ENCODE data around the gene RAB11FIP5. TPM values are rescaled to one million over a fixed set of nuclear protein-coding genes. Genes with fewer than 3 reads are reported as not detected.

Gene RAB11FIP5
- total RNA-seq, 6 experiments from 2014 or later, result 4.5 to 12.7 (median 9.0) TPM

DNA sequence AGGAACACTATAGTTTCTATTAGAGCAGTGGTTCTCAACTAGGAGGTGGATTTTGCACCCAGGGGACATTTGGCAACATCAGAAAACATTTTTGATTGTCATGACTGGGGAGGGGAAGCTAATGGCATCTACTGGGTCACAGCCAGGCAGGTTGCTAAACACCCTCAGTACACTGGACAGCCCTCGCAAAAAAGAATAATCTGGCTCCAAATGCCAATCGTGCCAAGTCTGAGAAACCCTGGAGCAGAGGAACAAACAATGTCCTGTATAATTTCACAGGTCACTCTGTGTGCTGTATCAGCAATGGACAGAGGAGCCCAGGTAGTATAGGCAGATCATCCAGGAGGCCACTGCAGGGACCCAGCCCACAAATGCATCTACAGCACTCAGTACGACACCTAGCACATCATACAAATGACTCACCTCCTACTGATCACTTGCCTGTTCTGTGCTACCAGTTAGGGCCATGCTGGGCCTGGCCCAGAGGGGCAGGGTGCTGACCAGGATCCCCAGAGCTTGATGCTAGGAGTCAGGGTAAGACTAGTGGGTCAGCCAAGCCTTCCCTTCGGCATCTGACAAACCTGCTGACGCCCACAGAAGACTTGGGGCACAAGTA, 78.9 kb downstream of the RAB11FIP5 start:
- no peaks in the 10 kb centered on the region for H3K9me3 ChIP-seq
- intact Hi-C loops (cut with DNase I), result no loop called here
- ATAC-seq (peak; percentile 54 to 70 (median 60)), DNase-seq (peak; percentile 70 to 95 (median 84))
- H3K27ac ChIP-seq, result peak overlapping the region; percentile 70 to 94 (median 71)
- peaks cover 0 to 5% (median under 1%) of the 10 kb centered on the region in 4 donors for H3K36me3 ChIP-seq
- WGBS (ENCODE audit: insufficient coverage, low coverage, low lambda C conversion rate, missing lambda C conversion rate), result 8% methylated on average over 2 of the region's 5 CpGs
- TF ChIP-seq POLR2A (IDR thresholded peaks at IDR 0.05), result peak; percentile 30
- TF ChIP-seq, protein P1, sequence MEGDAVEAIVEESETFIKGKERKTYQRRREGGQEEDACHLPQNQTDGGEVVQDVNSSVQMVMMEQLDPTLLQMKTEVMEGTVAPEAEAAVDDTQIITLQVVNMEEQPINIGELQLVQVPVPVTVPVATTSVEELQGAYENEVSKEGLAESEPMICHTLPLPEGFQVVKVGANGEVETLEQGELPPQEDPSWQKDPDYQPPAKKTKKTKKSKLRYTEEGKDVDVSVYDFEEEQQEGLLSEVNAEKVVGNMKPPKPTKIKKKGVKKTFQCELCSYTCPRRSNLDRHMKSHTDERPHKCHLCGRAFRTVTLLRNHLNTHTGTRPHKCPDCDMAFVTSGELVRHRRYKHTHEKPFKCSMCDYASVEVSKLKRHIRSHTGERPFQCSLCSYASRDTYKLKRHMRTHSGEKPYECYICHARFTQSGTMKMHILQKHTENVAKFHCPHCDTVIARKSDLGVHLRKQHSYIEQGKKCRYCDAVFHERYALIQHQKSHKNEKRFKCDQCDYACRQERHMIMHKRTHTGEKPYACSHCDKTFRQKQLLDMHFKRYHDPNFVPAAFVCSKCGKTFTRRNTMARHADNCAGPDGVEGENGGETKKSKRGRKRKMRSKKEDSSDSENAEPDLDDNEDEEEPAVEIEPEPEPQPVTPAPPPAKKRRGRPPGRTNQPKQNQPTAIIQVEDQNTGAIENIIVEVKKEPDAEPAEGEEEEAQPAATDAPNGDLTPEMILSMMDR (IDR thresholded peaks at IDR 0.05), result no peak
- H3K27me3 ChIP-seq, result no peaks in the 10 kb centered on the region
- no peak overlapping the region for H3K4me3 ChIP-seq
- peaks cover 0 to 72% (median 35%) of the 10 kb centered on the region in 4 donors for H3K4me1 ChIP-seq

DNA sequence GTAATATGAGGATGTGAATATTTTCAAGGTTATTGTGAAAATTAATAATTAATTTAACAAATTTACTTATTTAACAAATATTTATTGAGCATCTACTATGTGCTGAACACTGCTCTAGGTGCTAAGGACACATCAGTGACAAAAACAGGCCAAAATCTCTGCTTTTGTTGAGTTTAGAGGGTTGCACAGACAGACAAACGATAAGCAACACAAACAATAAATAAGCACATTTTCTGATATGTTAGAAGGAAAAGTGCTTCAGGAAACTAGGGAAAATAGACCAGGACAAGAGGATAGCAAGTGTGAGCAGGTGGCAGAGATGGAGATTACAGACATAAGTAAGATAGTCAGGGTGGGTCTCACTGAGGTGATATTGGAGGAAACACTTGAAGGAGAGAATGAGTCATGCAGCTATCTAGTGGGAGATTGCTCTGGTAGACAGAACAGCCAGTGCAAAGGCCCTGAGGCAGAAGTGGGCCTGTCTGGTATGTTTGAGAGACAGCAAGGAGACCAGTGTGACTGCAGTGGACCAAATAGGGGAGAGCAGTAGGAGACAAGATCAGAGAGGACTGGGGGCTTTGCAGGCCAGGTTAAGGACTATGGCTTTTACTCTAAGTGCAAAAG, 79.5 kb downstream of the RAB11FIP5 start:
- peaks cover 0 to 4% (median 0%) of the 10 kb centered on the region in 4 donors for H3K36me3 ChIP-seq
- H3K27ac ChIP-seq, result peak overlapping the region; percentile 70 to 94 (median 71)
- DNase-seq, result no peak
- no peak for ATAC-seq
- H3K4me3 ChIP-seq, result no peak overlapping the region
- TF ChIP-seq, protein P1 (IDR thresholded peaks at IDR 0.05), result no peak
- no peak for TF ChIP-seq POLR2A (IDR thresholded peaks at IDR 0.05)
- H3K27me3 ChIP-seq, result no peaks in the 10 kb centered on the region
- no peaks in the 10 kb centered on the region for H3K9me3 ChIP-seq
- intact Hi-C loops (cut with DNase I), result no loop called here
- 28% methylated on average over 1 of the region's 1 CpG for WGBS (ENCODE audit: insufficient coverage, low coverage, low lambda C conversion rate, missing lambda C conversion rate)
- peaks cover 0 to 72% (median 35%) of the 10 kb centered on the region in 4 donors for H3K4me1 ChIP-seq

DNA sequence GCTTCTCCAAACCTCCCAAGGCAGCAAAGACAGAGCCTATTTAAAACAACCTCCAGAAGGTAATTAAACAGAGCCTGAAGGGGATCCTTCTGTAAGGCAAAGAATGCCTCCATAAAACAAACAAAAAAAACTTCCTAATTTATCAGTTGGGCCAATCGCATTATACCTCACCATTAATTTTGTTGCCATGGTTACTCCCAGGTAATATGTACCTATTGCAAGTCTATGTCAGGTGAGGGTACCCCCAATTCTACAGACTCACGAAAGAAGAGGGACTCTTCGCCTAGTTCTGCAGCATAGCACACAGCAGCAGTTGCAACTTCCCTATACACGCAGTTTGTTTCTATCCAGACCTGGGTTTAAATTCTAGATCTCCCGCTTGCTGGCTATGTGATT, 80.0 kb downstream of the RAB11FIP5 start:
- Histone ChIP-seq H3K27ac (peak overlapping the region; percentile 70 to 94 (median 71)), H3K4me3 (no peak overlapping the region), H3K9me3 (no peaks in the 10 kb centered on the region), H3K27me3 (no peaks in the 10 kb centered on the region), H3K4me1 (peaks cover 0 to 72% (median 35%) of the 10 kb centered on the region in 4 donors), H3K36me3 (peaks cover 0 to 8% (median 0%) of the 10 kb centered on the region in 4 donors)
- DNase-seq (no peak), ATAC-seq (peak in 1 of 4 donors; percentile 0)
- TF ChIP-seq, protein P1 (IDR thresholded peaks at IDR 0.05), result no peak
- no peak for TF ChIP-seq POLR2A (IDR thresholded peaks at IDR 0.05)
- 46% methylated on average over 5 of the region's 5 CpGs for WGBS (ENCODE audit: insufficient coverage, low coverage, low lambda C conversion rate, missing lambda C conversion rate)
- intact Hi-C loops (cut with DNase I), result no loop called here

DNA sequence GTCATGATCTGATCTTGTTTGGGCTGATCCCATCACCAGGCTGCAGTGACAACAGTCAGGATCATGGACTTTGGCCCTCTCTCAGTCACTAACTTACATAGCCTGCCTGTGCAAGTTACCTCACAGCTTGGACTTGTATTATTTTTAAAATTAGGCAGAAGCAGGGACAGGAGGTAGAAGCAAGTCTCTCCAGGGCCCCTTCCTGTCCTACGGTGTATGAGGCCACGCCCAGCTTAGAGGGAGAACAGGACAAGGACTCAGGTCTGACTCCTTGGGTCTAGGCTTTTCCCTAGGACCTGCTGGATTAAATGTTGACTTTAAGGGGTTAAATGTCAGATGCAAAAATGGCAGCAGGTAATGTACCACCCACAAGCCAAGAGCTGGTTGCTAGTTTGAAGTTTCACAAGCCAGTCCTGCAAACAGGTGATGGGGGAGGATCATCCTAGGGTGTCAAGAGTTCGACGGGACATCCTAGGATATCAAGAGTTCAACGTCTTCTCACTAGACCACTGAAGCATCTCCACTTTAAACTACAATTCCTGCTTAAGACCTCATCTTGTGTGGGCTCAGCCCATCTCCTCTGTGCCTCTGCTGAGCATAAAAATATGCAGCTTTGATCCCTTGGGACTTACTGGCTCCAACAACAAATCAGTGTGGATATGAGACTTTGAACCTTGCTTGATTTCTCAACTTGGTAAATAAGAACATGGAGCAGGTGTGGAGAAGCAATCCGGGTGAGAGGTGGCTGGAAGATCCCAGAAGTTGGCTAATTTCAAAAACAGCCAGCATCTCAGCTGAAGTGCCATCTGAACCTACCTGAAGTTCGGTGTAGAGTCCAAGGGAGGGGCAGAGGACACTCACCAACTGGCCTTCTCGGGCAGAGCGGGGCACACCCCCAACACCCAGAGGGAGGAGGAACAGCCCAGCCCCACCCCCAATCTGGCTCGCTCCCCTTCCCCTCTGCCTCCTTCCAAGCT, 80.7 kb downstream of the RAB11FIP5 start:
- no peaks in the 10 kb centered on the region for H3K9me3 ChIP-seq
- no peak for TF ChIP-seq POLR2A (IDR thresholded peaks at IDR 0.05)
- TF ChIP-seq, protein P1 (IDR thresholded peaks at IDR 0.05), result no peak
- H3K36me3 ChIP-seq, result peaks cover 0 to 8% (median 0%) of the 10 kb centered on the region in 4 donors
- intact Hi-C loops (cut with DNase I), result no loop called here
- peak overlapping the region in 2 of 3 donors; percentile 11 to 24 for H3K4me3 ChIP-seq
- H3K4me1 ChIP-seq, result peaks cover 0 to 68% (median 33%) of the 10 kb centered on the region in 4 donors
- WGBS (ENCODE audit: insufficient coverage, low coverage, low lambda C conversion rate, missing lambda C conversion rate), result 23% methylated on average over 7 of the region's 10 CpGs
- peak; percentile 66 to 83 (median 74) for ATAC-seq
- DNase-seq, result peak; percentile 74 to 95 (median 94)
- no peaks in the 10 kb centered on the region for H3K27me3 ChIP-seq
- peak overlapping the region; percentile 70 to 94 (median 84) for H3K27ac ChIP-seq
